ENCODE measurements around the gene TUBA1C. TPM values are rescaled to one million over a fixed set of nuclear protein-coding genes. Genes with fewer than 3 reads are reported as not detected.

The TUBA1C gene
- total and polyA plus RNA-seq, 2 of the 4 experiments (the other 2 are of a cell fraction) = 1,420 to 2,555 TPM

Other genes with a start within 250 kb of the TUBA1C start
- 76.4 and 106 TPM in 2 replicates for gene PRKAG1, start 246.3 kb upstream of the TUBA1C start, total RNA-seq (2012; rRNA removed)
- gene PRKAG1, start 246.3 kb upstream of the TUBA1C start, polyA plus RNA-seq (2012; rRNA removed) = 67.8 and 81.1 TPM in 2 replicates
- 6.6 and 10.0 TPM in 2 replicates for gene KMT2D, start 204.3 kb upstream of the TUBA1C start, total RNA-seq (2012; rRNA removed)
- gene KMT2D, start 204.3 kb upstream of the TUBA1C start, polyA plus RNA-seq (2012; rRNA removed) = 24.8 and 25.2 TPM in 2 replicates
- gene RHEBL1, start 195.1 kb upstream of the TUBA1C start, total RNA-seq (2012; rRNA removed) = 0.56 and 0.72 TPM in 2 replicates
- gene RHEBL1, start 195.1 kb upstream of the TUBA1C start, polyA plus RNA-seq (2012; rRNA removed) = 0.39 and 0.62 TPM in 2 replicates
- under 0.01 TPM in 2 replicates for gene DHH, start 170.3 kb upstream of the TUBA1C start, total RNA-seq (2012; rRNA removed)
- gene DHH, start 170.3 kb upstream of the TUBA1C start, polyA plus RNA-seq (2012; rRNA removed) = 0.01 and 0.07 TPM in 2 replicates
- 18.1 and 33.0 TPM in 2 replicates for gene LMBR1L, start 154.2 kb upstream of the TUBA1C start, total RNA-seq (2012; rRNA removed)
- gene LMBR1L, start 154.2 kb upstream of the TUBA1C start, polyA plus RNA-seq (2012; rRNA removed) = 44.6 and 46.3 TPM in 2 replicates
- gene TUBA1B, start 133.7 kb upstream of the TUBA1C start, total RNA-seq (2012; rRNA removed) = 4,476 and 5,195 TPM in 2 replicates
- gene TUBA1B, start 133.7 kb upstream of the TUBA1C start, polyA plus RNA-seq (2012; rRNA removed) = 4,221 and 4,665 TPM in 2 replicates
- 2,389 and 2,832 TPM in 2 replicates for gene TUBA1A, start 76.0 kb upstream of the TUBA1C start, total RNA-seq (2012; rRNA removed)
- gene TUBA1A, start 76.0 kb upstream of the TUBA1C start, polyA plus RNA-seq (2012; rRNA removed) = 2,096 and 2,105 TPM in 2 replicates
- not detected in 2 replicates for gene PRPH, start 30.1 kb downstream of the TUBA1C start, total RNA-seq (2012; rRNA removed)
- not detected in 2 replicates for gene PRPH, start 30.1 kb downstream of the TUBA1C start, polyA plus RNA-seq (2012; rRNA removed)
- 15.6 and 21.5 TPM in 2 replicates for gene TROAP, start 58.2 kb downstream of the TUBA1C start, total RNA-seq (2012; rRNA removed)
- 29.3 and 46.0 TPM in 2 replicates for gene TROAP, start 58.2 kb downstream of the TUBA1C start, polyA plus RNA-seq (2012; rRNA removed)
- 0.18 and 0.28 TPM in 2 replicates for gene C1QL4, start 72.1 kb downstream of the TUBA1C start, total RNA-seq (2012; rRNA removed)
- gene C1QL4, start 72.1 kb downstream of the TUBA1C start, polyA plus RNA-seq (2012; rRNA removed) = 0.46 and 0.60 TPM in 2 replicates
- 6.7 and 8.1 TPM in 2 replicates for gene DNAJC22, start 81.8 kb downstream of the TUBA1C start, total RNA-seq (2012; rRNA removed)
- 8.1 and 8.2 TPM in 2 replicates for gene DNAJC22, start 81.8 kb downstream of the TUBA1C start, polyA plus RNA-seq (2012; rRNA removed)
- 44.7 and 63.3 TPM in 2 replicates for gene SPATS2, start 102.4 kb downstream of the TUBA1C start, total RNA-seq (2012; rRNA removed)
- gene SPATS2, start 102.4 kb downstream of the TUBA1C start, polyA plus RNA-seq (2012; rRNA removed) = 45.0 and 50.6 TPM in 2 replicates

Measured in IMR-90 (cell line).